Spleen (tissue), 7 donors: Measurements from ENCODE around the gene DNAL4.

Source experiments
- CTCF ChIP-seq, 11 experiments: fragments of 200-600 bp in 7 of 11; fragments of 450-650 bp in 4 of 11; sonication (generic) in 4 of 11; IDR thresholded peaks in 8 of 11; conservative IDR thresholded peaks in 3 of 11; 1 replicate in 7 of 11; 2 replicates in 4 of 11; pipeline versions ENCODE4 v1.4.0 to v1.8.0; 2016 to 2021; ENCODE audit warnings: antibody characterized with exemption in 11 of 11, inconsistent platforms in 4 of 11, mild to moderate bottlenecking in 1 of 11
- POLR2AphosphoS5 ChIP-seq, 3 donors: sonication (generic); formaldehyde crosslinking; IDR thresholded peaks; one replicate each; pipeline ENCODE4 v1.5.1; 2017; ENCODE audit warnings: antibody characterized with exemption in 3 of 3
- donor health status: DM: no; HTN: no; CAD: no; lungs with moderate emphysema.
- donor health status: DM: no; HTN: no; CAD: no.
- donor health status: DM: no; HTN: no; CAD: no.

GRCh38 chr22:38735126-38735464, 58.8 kb downstream of the DNAL4 start:
- TF ChIP-seq POLR2AphosphoS5 (IDR thresholded peaks at IDR 0.05) (no peak), CTCF (IDR thresholded peaks at IDR 0.05 in 8 of 11, conservative IDR thresholded peaks at IDR 0.05 in 3 of 11) (no peak)
